GM12878 (cell line): ENCODE data around the gene CCDC71L. TPM values are rescaled to one million over a fixed set of nuclear protein-coding genes. Genes with fewer than 3 reads are reported as not detected.

Source experiments
- ATAC-seq: fragments of 200-7000 bp; cut with Tn5 transposase; 3 replicates; pipeline ENCODE4 v1.9.1; 2020; ENCODE audit warnings: mild to moderate bottlenecking, moderate library complexity
- BruUV-seq: library from RNA; stranded (reverse); fragments of 400-500 nt; replicated peaks from 2 replicates; lab custom pipeline; 2021; lab: Mats Ljungman, UMichigan
- CTCF ChIA-PET: fragments of 300-600 bp; sonication (Branson Sonifier 250); formaldehyde crosslinking; extraction: SDS; loops from one replicate; lab custom pipeline; 2021; ENCODE audit warnings: inconsistent platforms; lab: Yijun Ruan, JAX
- POLR2A ChIA-PET: fragments of 350-600 bp; formaldehyde crosslinking; extraction: SDS; loops from one replicate; lab custom pipeline; 2021; ENCODE audit warnings: inconsistent platforms; lab: Charles Lee
- RAD21 ChIA-PET: fragments of 300-600 bp; sonication (Branson Sonifier 250); formaldehyde crosslinking; loops from one replicate; lab custom pipeline; 2023; ENCODE audit warnings: antibody characterized with exemption; ENCODE audit not compliant: unreplicated experiment; lab: Charles Lee
- SMC1A ChIA-PET: fragments of 300-600 bp; sonication (Branson Sonifier 250); formaldehyde crosslinking; loops from one replicate; lab custom pipeline; 2023; ENCODE audit not compliant: unreplicated experiment, uncharacterized antibody; lab: Charles Lee
- DNase-seq: peaks from one replicate; pipeline ENCODE4 v3.0.0-alpha.2; 2011; ENCODE audit warnings: low read depth, low spot score
- FAIRE-seq: peaks from 3 replicates; lab custom pipeline; 2011; peaks lifted over from hg19 to GRCh38; lab: Jason Lieb, UNC
- H2AFZ ChIP-seq: 2 replicates; pipeline ENCODE4 v1.6.0; 2011; ENCODE audit warnings: low read depth, low read length, control low read depth; ENCODE audit not compliant: control insufficient read depth
- H3K27ac ChIP-seq: 2 replicates; pipeline ENCODE4 v1.5.1; 2011; ENCODE audit warnings: control low read depth; ENCODE audit not compliant: control insufficient read depth, insufficient read depth
- H3K27me3 ChIP-seq, 2 experiments: replicated peaks in 1 of 2; 2 replicates each; pipeline versions ENCODE4 v1.6.0 to v1.6.1; 2011; ENCODE audit warnings: low read length in 1 of 2; ENCODE audit not compliant: control insufficient read depth in 2 of 2, insufficient read depth in 2 of 2
- H3K36me3 ChIP-seq, 2 experiments: 2 replicates each; pipeline ENCODE4 v1.5.1; 2011; ENCODE audit warnings: low read length in 1 of 2; ENCODE audit not compliant: control insufficient read depth in 2 of 2, insufficient read depth in 2 of 2
- H3K4me1 ChIP-seq: 2 replicates; pipeline ENCODE4 v1.6.1; 2011; ENCODE audit warnings: mild to moderate bottlenecking, low read length, moderate library complexity, mixed read lengths; ENCODE audit not compliant: control insufficient read depth, insufficient read depth
- H3K4me2 ChIP-seq: 2 replicates; pipeline ENCODE4 v1.6.0; 2011; ENCODE audit warnings: control low read depth; ENCODE audit not compliant: control insufficient read depth, insufficient read depth
- H3K4me3 ChIP-seq: fragments of 200-600 bp; sonication (generic); 2 replicates; pipeline ENCODE4 v1.5.1; 2016
- H3K79me2 ChIP-seq: 2 replicates; pipeline ENCODE4 v1.6.0; 2011; ENCODE audit warnings: low read length; ENCODE audit not compliant: control insufficient read depth, insufficient read depth
- H3K9ac ChIP-seq: 2 replicates; pipeline ENCODE4 v1.8.0; 2011; ENCODE audit warnings: low read length, control low read depth, mixed read lengths; ENCODE audit not compliant: control insufficient read depth, insufficient read depth
- H3K9me3 ChIP-seq: replicated peaks from 3 replicates; pipeline ENCODE4 v1.5.1; 2011; ENCODE audit warnings: mild to moderate bottlenecking, low read length; ENCODE audit not compliant: control insufficient read depth, insufficient read depth
- H4K20me1 ChIP-seq: 2 replicates; pipeline ENCODE4 v1.6.0; 2011; ENCODE audit not compliant: control insufficient read depth, insufficient read depth
- CHD4 ChIP-seq: fragments of 200-600 bp; sonication (generic); IDR thresholded peaks from 2 replicates; pipeline ENCODE4 v1.6.1; 2016; ENCODE audit warnings: mild to moderate bottlenecking
- FOXM1 ChIP-seq: IDR thresholded peaks from 2 replicates; pipeline ENCODE4 v1.6.1; 2012; ENCODE audit warnings: low read depth, mild to moderate bottlenecking, inconsistent platforms, low read length, moderate library complexity
- IKZF1 ChIP-seq: fragments of 450-650 bp; conservative IDR thresholded peaks from 2 replicates; pipeline ENCODE4 v1.6.1; 2017; ENCODE audit warnings: antibody characterized with exemption, mild to moderate bottlenecking
- MYB ChIP-seq: fragments of 150-350 bp; IDR thresholded peaks from 2 replicates; pipeline ENCODE4 v1.6.1; 2014; ENCODE audit warnings: mild to moderate bottlenecking, low read depth, low read length, borderline replicate concordance
- NRF1 ChIP-seq: conservative IDR thresholded peaks from 2 replicates; pipeline ENCODE4 v1.6.1; 2011; ENCODE audit warnings: mild to moderate bottlenecking, low read depth, low read length, improper control_type of control experiment
- POLR2AphosphoS5 ChIP-seq: IDR thresholded peaks from 2 replicates; pipeline ENCODE4 v1.6.1; 2011; ENCODE audit warnings: mild to moderate bottlenecking, low read length, inconsistent platforms
- RB1 ChIP-seq: fragments of 450-650 bp; formaldehyde crosslinking; IDR thresholded peaks from 2 replicates; pipeline ENCODE4 v1.6.1; 2017; ENCODE audit warnings: mild to moderate bottlenecking, borderline replicate concordance
- RCOR1 ChIP-seq: conservative IDR thresholded peaks from 2 replicates; pipeline ENCODE4 v1.6.1; 2012; ENCODE audit warnings: low read depth, low read length, improper control_type of control experiment
- SMARCA5 ChIP-seq: fragments of 450-650 bp; IDR thresholded peaks from 2 replicates; pipeline ENCODE4 v1.6.1; 2017; ENCODE audit warnings: mild to moderate bottlenecking
- STAT3 ChIP-seq: IDR thresholded peaks from 2 replicates; pipeline ENCODE4 v1.6.1; 2011; ENCODE audit warnings: low read depth, low read length, improper control_type of control experiment
- WGBS: methylation state at CpG from one replicate; pipeline ENCODE4 v1.1.6; 2016; ENCODE audit warnings: low lambda C conversion rate; ENCODE audit not compliant: insufficient replicate concordance, insufficient coverage; ENCODE audit errors: missing lambda C conversion rate; 5-methylcytosine and 5-hydroxymethylcytosine counted together
- in situ Hi-C: fragments of 300-500 bp; cut with MboI; formaldehyde crosslinking; loops from 9 replicates; pipeline ENCODE4 v1.14.3; 2018; ENCODE audit warnings: mixed read lengths
- intact Hi-C: fragments of 100-400 bp; cut with micrococcal nuclease; formaldehyde crosslinking; loops from one replicate; pipeline ENCODE4 v1.14.2; 2022; ENCODE audit not compliant: unreplicated experiment
- polyA plus RNA-seq, 11 experiments: library from polyadenylated mRNA; depleted of rRNA in 4 of 11; unstranded in 6 of 11; stranded (reverse) in 5 of 11; fragments of >200 nt; fragmentation: Nextera tagmentation in 4 of 11; fragmentation: Illumina TruSeq in 1 of 11; extraction: Ambion mirVana in 4 of 11; extraction: Trizol in 1 of 11; gene quantifications; 1 replicate in 1 of 11; 2 replicates in 10 of 11; pipeline versions ENCODE4 v1.2.1 to v1.2.3, GENCODE V29; 2011 to 2016; ENCODE audit warnings: inconsistent platforms in 2 of 11, missing spikeins in 2 of 11, low read depth in 1 of 11
- total RNA-seq, 4 experiments: library from RNA; depleted of rRNA in 3 of 4; stranded (reverse); fragments of >200 nt in 3 of 4; fragmentation: Illumina TruSeq in 1 of 4; extraction: Trizol in 1 of 4; gene quantifications; 2 replicates each; pipeline versions ENCODE4 v1.2.1 to v1.2.3, GENCODE V29; 2013 to 2021
- TF ChIP-seq, protein P1 (sequence below): fragments of 150-350 bp; IDR thresholded peaks from 2 replicates; pipeline ENCODE4 v1.6.1; 2014; ENCODE audit warnings: mild to moderate bottlenecking, low read depth, low read length
- TF ChIP-seq, protein P2 (sequence below): IDR thresholded peaks from 2 replicates; pipeline ENCODE4 v1.6.1; 2012; ENCODE audit warnings: improper control_type of control experiment, low read depth, low read length; ENCODE audit not compliant: insufficient replicate concordance
- TF ChIP-seq, protein P3 (sequence below): IDR thresholded peaks from 2 replicates; pipeline ENCODE4 v1.6.1; 2011; ENCODE audit warnings: low read depth, mild to moderate bottlenecking, low read length, moderate library complexity, borderline replicate concordance; ENCODE audit errors: extremely low read depth
- TF ChIP-seq, protein P4 (sequence below): fragments of 450-650 bp; IDR thresholded peaks from 2 replicates; pipeline ENCODE4 v1.6.1; 2017; ENCODE audit warnings: mild to moderate bottlenecking

Gene CCDC71L
- total and polyA plus RNA-seq, 10 of the 15 experiments (the other 5 are each of a cell fraction or from before 2014, with no cell fraction given), result 1.1 to 20.7 (median 3.8) TPM

DNA sequence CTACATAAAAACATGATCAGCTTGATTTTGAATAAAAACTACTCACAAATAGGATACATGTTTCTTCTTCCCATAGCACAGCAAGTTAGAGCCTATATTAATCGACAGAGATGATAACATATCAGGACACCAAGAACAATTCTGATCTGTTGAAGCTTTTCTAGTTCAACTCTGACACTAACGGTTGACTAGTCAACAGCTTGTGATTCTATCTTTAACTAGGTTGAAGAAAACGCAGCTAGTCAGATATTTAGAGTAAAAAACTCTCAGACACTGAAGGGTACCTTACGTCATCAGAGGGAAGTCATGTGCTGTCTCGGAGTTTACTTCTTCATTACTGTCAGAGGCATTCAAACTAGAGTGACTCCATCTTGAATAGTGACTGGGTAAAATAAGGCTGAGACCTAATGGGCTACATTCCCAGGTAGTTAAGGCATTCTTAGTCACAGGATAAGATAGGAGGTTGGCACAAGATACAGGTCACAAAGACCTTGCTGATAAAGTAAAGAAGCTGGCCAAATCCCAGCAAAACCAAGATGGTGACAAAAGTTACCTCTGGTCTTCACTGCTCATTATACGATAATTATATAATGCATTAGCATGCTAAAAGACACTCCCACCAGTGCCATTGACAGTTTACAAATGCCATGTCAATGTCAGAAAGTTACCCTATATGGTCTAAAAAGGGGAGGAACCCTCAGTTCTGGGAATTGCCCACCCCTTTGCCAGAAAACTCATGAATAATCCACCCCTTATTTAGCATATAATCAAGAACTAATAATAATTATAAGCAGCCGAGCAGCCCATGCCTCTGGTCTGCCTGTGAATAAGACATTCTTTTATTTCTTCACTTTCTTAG lies 21.3 kb downstream of the CCDC71L start:
- Histone ChIP-seq H2AFZ (no peak overlapping the region), H3K9me3 (no peaks in the 10 kb centered on the region), H3K36me3 (no peaks in the 10 kb centered on the region), H3K27me3 (no peaks in the 10 kb centered on the region), H4K20me1 (no peaks in the 10 kb centered on the region), H3K9ac (no peak overlapping the region), H3K4me1 (no peaks in the 10 kb centered on the region), H3K79me2 (no peaks in the 10 kb centered on the region), H3K4me2 (no peak overlapping the region), H3K27ac (no peak overlapping the region), H3K4me3 (no peak overlapping the region)
- CTCF ChIA-PET, result interaction anchor here (0.6 to 2.5 kb wide), 5 partner anchors 11 to 775 kb away, joined by 3 to 8 read pairs (median 6); no protein-coding TSS in a partner anchor
- no peak for FAIRE-seq
- in situ Hi-C loops (no loop called here), intact Hi-C loops (no loop called here)
- WGBS, result 20% methylated on average over 7 of the region's 7 CpGs
- RAD21 ChIA-PET, result interaction anchor here (0.8 kb wide), 1 partner anchor 96 kb away, joined by 3 read pairs; no protein-coding TSS in a partner anchor
- SMC1A ChIA-PET, result interaction anchor here (0.6 to 2.5 kb wide), 7 partner anchors 15 to 1071 kb away, joined by 3 to 9 read pairs (median 5); no protein-coding TSS in a partner anchor
- no peak for DNase-seq
- no TSS peak for BruUV-seq
- POLR2A ChIA-PET, result no interaction called here
- no peak for ATAC-seq
- TF ChIP-seq, protein P1, sequence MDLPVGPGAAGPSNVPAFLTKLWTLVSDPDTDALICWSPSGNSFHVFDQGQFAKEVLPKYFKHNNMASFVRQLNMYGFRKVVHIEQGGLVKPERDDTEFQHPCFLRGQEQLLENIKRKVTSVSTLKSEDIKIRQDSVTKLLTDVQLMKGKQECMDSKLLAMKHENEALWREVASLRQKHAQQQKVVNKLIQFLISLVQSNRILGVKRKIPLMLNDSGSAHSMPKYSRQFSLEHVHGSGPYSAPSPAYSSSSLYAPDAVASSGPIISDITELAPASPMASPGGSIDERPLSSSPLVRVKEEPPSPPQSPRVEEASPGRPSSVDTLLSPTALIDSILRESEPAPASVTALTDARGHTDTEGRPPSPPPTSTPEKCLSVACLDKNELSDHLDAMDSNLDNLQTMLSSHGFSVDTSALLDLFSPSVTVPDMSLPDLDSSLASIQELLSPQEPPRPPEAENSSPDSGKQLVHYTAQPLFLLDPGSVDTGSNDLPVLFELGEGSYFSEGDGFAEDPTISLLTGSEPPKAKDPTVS, result no peak
- TF ChIP-seq STAT3 (no peak), MYB (no peak), RB1 (no peak), IKZF1 (no peak), NRF1 (no peak), SMARCA5 (no peak), CHD4 (no peak), FOXM1 (no peak), POLR2AphosphoS5 (no peak), RCOR1 (no peak)
- TF ChIP-seq, protein P2, sequence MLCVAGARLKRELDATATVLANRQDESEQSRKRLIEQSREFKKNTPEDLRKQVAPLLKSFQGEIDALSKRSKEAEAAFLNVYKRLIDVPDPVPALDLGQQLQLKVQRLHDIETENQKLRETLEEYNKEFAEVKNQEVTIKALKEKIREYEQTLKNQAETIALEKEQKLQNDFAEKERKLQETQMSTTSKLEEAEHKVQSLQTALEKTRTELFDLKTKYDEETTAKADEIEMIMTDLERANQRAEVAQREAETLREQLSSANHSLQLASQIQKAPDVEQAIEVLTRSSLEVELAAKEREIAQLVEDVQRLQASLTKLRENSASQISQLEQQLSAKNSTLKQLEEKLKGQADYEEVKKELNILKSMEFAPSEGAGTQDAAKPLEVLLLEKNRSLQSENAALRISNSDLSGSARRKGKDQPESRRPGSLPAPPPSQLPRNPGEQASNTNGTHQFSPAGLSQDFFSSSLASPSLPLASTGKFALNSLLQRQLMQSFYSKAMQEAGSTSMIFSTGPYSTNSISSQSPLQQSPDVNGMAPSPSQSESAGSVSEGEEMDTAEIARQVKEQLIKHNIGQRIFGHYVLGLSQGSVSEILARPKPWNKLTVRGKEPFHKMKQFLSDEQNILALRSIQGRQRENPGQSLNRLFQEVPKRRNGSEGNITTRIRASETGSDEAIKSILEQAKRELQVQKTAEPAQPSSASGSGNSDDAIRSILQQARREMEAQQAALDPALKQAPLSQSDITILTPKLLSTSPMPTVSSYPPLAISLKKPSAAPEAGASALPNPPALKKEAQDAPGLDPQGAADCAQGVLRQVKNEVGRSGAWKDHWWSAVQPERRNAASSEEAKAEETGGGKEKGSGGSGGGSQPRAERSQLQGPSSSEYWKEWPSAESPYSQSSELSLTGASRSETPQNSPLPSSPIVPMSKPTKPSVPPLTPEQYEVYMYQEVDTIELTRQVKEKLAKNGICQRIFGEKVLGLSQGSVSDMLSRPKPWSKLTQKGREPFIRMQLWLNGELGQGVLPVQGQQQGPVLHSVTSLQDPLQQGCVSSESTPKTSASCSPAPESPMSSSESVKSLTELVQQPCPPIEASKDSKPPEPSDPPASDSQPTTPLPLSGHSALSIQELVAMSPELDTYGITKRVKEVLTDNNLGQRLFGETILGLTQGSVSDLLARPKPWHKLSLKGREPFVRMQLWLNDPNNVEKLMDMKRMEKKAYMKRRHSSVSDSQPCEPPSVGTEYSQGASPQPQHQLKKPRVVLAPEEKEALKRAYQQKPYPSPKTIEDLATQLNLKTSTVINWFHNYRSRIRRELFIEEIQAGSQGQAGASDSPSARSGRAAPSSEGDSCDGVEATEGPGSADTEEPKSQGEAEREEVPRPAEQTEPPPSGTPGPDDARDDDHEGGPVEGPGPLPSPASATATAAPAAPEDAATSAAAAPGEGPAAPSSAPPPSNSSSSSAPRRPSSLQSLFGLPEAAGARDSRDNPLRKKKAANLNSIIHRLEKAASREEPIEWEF, result no peak
- TF ChIP-seq, protein P3, sequence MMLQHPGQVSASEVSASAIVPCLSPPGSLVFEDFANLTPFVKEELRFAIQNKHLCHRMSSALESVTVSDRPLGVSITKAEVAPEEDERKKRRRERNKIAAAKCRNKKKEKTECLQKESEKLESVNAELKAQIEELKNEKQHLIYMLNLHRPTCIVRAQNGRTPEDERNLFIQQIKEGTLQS, result no peak
- TF ChIP-seq, protein P4, sequence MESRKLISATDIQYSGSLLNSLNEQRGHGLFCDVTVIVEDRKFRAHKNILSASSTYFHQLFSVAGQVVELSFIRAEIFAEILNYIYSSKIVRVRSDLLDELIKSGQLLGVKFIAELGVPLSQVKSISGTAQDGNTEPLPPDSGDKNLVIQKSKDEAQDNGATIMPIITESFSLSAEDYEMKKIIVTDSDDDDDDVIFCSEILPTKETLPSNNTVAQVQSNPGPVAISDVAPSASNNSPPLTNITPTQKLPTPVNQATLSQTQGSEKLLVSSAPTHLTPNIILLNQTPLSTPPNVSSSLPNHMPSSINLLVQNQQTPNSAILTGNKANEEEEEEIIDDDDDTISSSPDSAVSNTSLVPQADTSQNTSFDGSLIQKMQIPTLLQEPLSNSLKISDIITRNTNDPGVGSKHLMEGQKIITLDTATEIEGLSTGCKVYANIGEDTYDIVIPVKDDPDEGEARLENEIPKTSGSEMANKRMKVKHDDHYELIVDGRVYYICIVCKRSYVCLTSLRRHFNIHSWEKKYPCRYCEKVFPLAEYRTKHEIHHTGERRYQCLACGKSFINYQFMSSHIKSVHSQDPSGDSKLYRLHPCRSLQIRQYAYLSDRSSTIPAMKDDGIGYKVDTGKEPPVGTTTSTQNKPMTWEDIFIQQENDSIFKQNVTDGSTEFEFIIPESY, result no peak
